Measurements from ENCODE around the gene GPR157.
A peak's percentile ranks its signal among the peaks of the same experiment; 100 is the strongest.

The GPR157 gene

DNA sequence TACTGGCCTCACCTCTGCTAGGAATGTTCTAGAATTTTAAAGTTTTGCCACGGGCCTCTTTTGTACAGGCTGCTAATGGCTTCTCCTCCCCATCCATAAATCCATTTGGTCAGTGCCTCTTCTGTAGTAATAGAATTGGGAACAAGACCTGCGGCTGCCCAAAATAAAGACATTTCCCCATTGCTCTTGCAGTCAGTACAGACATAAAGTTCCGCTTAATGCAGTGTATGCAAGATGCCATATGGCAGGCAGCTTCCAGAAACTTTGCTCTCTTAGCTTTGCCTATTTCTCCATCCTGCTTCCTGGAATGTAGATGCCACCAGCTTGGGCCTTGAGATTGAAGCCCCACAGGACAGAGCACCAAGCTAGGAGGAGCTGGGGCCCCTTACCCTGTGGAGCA lies 55.8 kb downstream of the GPR157 start:
- H3K27ac ChIP-seq = no peak overlapping the region
- DNase-seq = no peak
- H3K4me1 ChIP-seq = peaks cover 0 to 21% (median 12%) of the 10 kb centered on the region in 4 donors
- TF ChIP-seq CTCF (IDR thresholded peaks at IDR 0.05) = no peak
- intact Hi-C loops (cut with DNase I; ENCODE audit: low total_unique reads) = no loop called here
- no peak overlapping the region for H3K4me3 ChIP-seq
- no peaks in the 10 kb centered on the region for H3K36me3 ChIP-seq
- H3K27me3 ChIP-seq = peaks cover 0 to 23% of the 10 kb centered on the region in 2 donors
- no peaks in the 10 kb centered on the region for H3K9me3 ChIP-seq

GRCh38 chr1:9071554-9072235 lies 57.2 kb downstream of the GPR157 start:
- intact Hi-C loops (cut with DNase I; ENCODE audit: low total_unique reads) = no loop called here
- no peak for TF ChIP-seq CTCF (IDR thresholded peaks at IDR 0.05)
- Histone ChIP-seq H3K27ac (no peak overlapping the region), H3K27me3 (peaks cover 0 to 17% of the 10 kb centered on the region in 2 donors), H3K4me1 (peaks cover 0 to 21% (median 12%) of the 10 kb centered on the region in 4 donors), H3K9me3 (no peaks in the 10 kb centered on the region), H3K36me3 (no peaks in the 10 kb centered on the region), H3K4me3 (no peak overlapping the region)
- DNase-seq = no peak

GRCh38 chr1:9070486-9070885 lies 58.4 kb downstream of the GPR157 start:
- intact Hi-C loops (cut with DNase I; ENCODE audit: low total_unique reads) = no loop called here
- Histone ChIP-seq H3K27ac (no peak overlapping the region), H3K9me3 (no peaks in the 10 kb centered on the region), H3K4me1 (peaks cover 0 to 21% (median 12%) of the 10 kb centered on the region in 4 donors), H3K4me3 (no peak overlapping the region), H3K27me3 (peaks cover 0 to 10% of the 10 kb centered on the region in 2 donors), H3K36me3 (no peaks in the 10 kb centered on the region)
- TF ChIP-seq CTCF (IDR thresholded peaks at IDR 0.05) = no peak
- DNase-seq = no peak

- no peaks in the 10 kb centered on the region for H3K36me3 ChIP-seq
- H3K27me3 ChIP-seq = peaks cover 0 to 5% of the 10 kb centered on the region in 2 donors
- intact Hi-C loops (cut with DNase I; ENCODE audit: low total_unique reads) = no loop called here
- no peak for TF ChIP-seq CTCF (IDR thresholded peaks at IDR 0.05)
- peak within 1 kb of the TSS; percentile 18 to 39 for H3K4me3 ChIP-seq
- peaks cover 0 to 21% (median 12%) of the 10 kb centered on the region in 4 donors for H3K4me1 ChIP-seq
- H3K9me3 ChIP-seq = no peaks in the 10 kb centered on the region
- H3K27ac ChIP-seq = peak within 1 kb of the TSS; percentile 35 to 36
- peak in 1 of 2 donors; percentile 36 for DNase-seq
These were observed 59.4 kb downstream of the GPR157 start, which contains the start of gene SLC2A5 for GRCh38 chr1:9069326-9070100. Gene SLC2A5 (minus strand): TSS chr1:9069635. CDS start chr1:9069536, 99 bp downstream.

DNA sequence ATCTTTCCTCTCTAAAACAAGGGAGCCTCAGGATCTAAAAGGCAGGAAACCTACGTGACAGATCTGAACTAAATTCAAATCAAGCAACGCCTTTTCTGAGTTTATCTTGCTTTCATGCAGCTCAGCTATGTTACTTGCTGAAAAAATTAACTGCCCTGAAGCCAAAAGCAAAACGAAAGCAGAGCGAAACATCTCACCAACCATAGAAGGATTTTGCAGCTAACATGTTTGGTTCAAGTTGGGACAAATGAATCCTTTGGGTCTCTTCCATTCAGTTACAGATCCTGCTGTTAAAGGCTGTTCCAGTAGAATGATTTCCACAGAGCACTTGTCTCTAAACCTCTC lies 59.9 kb downstream of the GPR157 start:
- intact Hi-C loops (cut with DNase I; ENCODE audit: low total_unique reads) = no loop called here
- Histone ChIP-seq H3K27ac (peak overlapping the region; percentile 35 to 36), H3K27me3 (peaks cover 0 to 5% of the 10 kb centered on the region in 2 donors), H3K4me1 (peaks cover 0 to 21% (median 12%) of the 10 kb centered on the region in 4 donors), H3K36me3 (no peaks in the 10 kb centered on the region), H3K9me3 (no peaks in the 10 kb centered on the region), H3K4me3 (peak overlapping the region; percentile 18 to 39)
- no peak for TF ChIP-seq CTCF (IDR thresholded peaks at IDR 0.05)
- no peak for DNase-seq
